AG04450 (cell line): ENCODE results near the gene ELMO3. TPM values are rescaled to one million over a fixed set of nuclear protein-coding genes. Genes with fewer than 3 reads are reported as not detected.

Experiments
- CTCF ChIA-PET: fragments of 300-600, 350-600 bp; formaldehyde crosslinking; extraction: SDS; loops from one replicate; lab custom pipeline; 2022; ENCODE audit warnings: antibody characterized with exemption, inconsistent platforms; lab: Charles Lee
- POLR2A ChIA-PET: fragments of 350-600 bp; formaldehyde crosslinking; extraction: SDS; loops from one replicate; lab custom pipeline; 2021; ENCODE audit warnings: antibody characterized with exemption, inconsistent platforms; lab: Yijun Ruan, JAX
- DNase-seq: peaks from one replicate; pipeline ENCODE4 v3.0.0-alpha.2; 2011; ENCODE audit warnings: low read depth, low spot score
- H3K27ac ChIP-seq: one replicate; pipeline ENCODE4 v1.5.1; 2012; ENCODE audit warnings: low read depth, low read length, control low read depth
- H3K27me3 ChIP-seq: one replicate; pipeline ENCODE4 v1.6.0; 2012; ENCODE audit warnings: low read length; ENCODE audit not compliant: control insufficient read depth, insufficient read depth
- H3K4me3 ChIP-seq: 2 replicates; pipeline ENCODE4 v1.5.1; 2011; ENCODE audit warnings: mild to moderate bottlenecking, low read depth, low read length, control low read depth
- H3K9me3 ChIP-seq: 2 replicates; pipeline ENCODE4 v1.5.1; 2012; ENCODE audit warnings: low read length; ENCODE audit not compliant: control insufficient read depth, insufficient read depth
- CTCF ChIP-seq: IDR thresholded peaks from 2 replicates; pipeline ENCODE4 v1.5.1; 2011; ENCODE audit warnings: low read depth, low read length, control low read depth, inconsistent platforms
- polyA plus RNA-seq: library from polyadenylated mRNA; depleted of rRNA; stranded (reverse); fragments of >200 nt; gene quantifications from 2 replicates; pipeline ENCODE4 v1.2.3, GENCODE V29; 2011

Gene ELMO3
- polyA plus RNA-seq, 1 experiment: 0.57 TPM

GRCh38 chr16:67184995-67185650 lies 13.8 kb upstream of the ELMO3 start:
- TF ChIP-seq CTCF: peak; percentile 88
- Histone ChIP-seq H3K27me3 (no peaks in the 10 kb centered on the region), H3K9me3 (no peaks in the 10 kb centered on the region; the same call in 1 of the 2 replicates), H3K4me3 (no peak overlapping the region), H3K27ac (no peak overlapping the region)
- CTCF ChIA-PET: interaction anchor here (0.6 to 1.9 kb wide), 21 partner anchors 9 to 938 kb away, joined by 3 to 18 read pairs (median 4); no protein-coding TSS in a partner anchor
- DNase-seq: peak; percentile 79
- POLR2A ChIA-PET: interaction anchor here (0.5 to 1.2 kb wide), 9 partner anchors 12 to 79 kb away, joined by 3 to 5 read pairs (median 3); partner anchors contain the start of genes B3GNT9, NOL3, SLC9A5 and TMEM208

GRCh38 chr16:67185651-67186134 lies 13.2 kb upstream of the ELMO3 start:
- Histone ChIP-seq H3K27ac (no peak overlapping the region), H3K9me3 (no peaks in the 10 kb centered on the region; the same call in 1 of the 2 replicates), H3K4me3 (0 out of 2 replicates have a peak overlapping the region, but pooled peaks have one; percentile 18), H3K27me3 (no peaks in the 10 kb centered on the region)
- DNase-seq: no peak
- ChIA-PET POLR2A (interaction anchor here (0.5 to 1.2 kb wide), 8 partner anchors 13 to 78 kb away, joined by 3 to 5 read pairs (median 3); partner anchors contain the start of genes B3GNT9, NOL3 and SLC9A5), CTCF (interaction anchor here (0.7 to 1.9 kb wide), 14 partner anchors 10 to 232 kb away, joined by 3 to 18 read pairs (median 6); no protein-coding TSS in a partner anchor)
- TF ChIP-seq CTCF: no peak

GRCh38 chr16:67186550-67186950 lies 12.4 kb upstream of the ELMO3 start:
- ChIA-PET POLR2A (interaction anchor here (0.6 to 0.7 kb wide), 2 partner anchors 11 to 167 kb away, joined by 3 to 4 read pairs; no protein-coding TSS in a partner anchor), CTCF (no interaction called here)
- no peak for TF ChIP-seq CTCF
- Histone ChIP-seq H3K9me3 (no peaks in the 10 kb centered on the region; the same call in 1 of the 2 replicates), H3K4me3 (no peak overlapping the region), H3K27ac (no peak overlapping the region), H3K27me3 (no peaks in the 10 kb centered on the region)
- no peak for DNase-seq

- TF ChIP-seq CTCF: no peak
- Histone ChIP-seq H3K27ac (no peak overlapping the region), H3K9me3 (no peaks in the 10 kb centered on the region; the same call in 1 of the 2 replicates), H3K4me3 (no peak overlapping the region), H3K27me3 (no peaks in the 10 kb centered on the region)
- CTCF ChIA-PET: interaction anchor here (0.6 kb wide), 1 partner anchor 233 kb away, joined by 4 read pairs; no protein-coding TSS in a partner anchor
- POLR2A ChIA-PET: interaction anchor here (0.6 kb wide), 1 partner anchor 167 kb away, joined by 3 read pairs; no protein-coding TSS in a partner anchor
- DNase-seq: no peak
Observed at GRCh38 chr16:67187175-67187890, 11.6 kb upstream of the ELMO3 start.
